Measurements from ENCODE around the gene CNPY1.

DNA sequence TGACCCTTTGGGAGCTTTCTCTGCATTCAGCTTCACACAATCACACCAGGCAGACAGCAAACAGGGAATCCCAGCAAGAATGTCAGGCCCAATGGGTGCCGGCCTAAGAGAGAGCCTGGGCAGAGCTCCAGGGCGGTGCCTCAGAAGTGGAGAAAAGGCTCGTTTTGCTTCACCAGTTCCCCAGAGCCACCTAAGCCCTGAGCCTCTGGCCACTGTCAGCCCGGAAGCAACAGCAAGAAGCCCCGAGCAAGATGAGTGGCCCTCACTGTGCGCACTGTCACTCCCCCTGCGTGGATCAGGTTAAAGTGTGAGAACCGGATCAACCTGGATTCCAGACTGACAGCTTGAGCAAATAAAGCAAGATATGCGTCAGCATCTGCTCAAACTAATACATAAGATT is 14.7 kb downstream of the CNPY1 start:
- TF ChIP-seq POLR2A (IDR thresholded peaks at IDR 0.05; ENCODE audit: low read length), result no peak
- TF ChIP-seq GATA1 (IDR thresholded peaks at IDR 0.05; ENCODE audit: low read depth, low read length), result no peak

Measured in erythroblast (primary cell).